Fibroblast of skin of left quadriceps (primary cell): ENCODE results near the gene ELMO2.

Source experiments
- DNase-seq, 2 experiments: peaks; one replicate each; pipeline ENCODE4 v3.0.0-alpha.2; 2013; ENCODE audit warnings: low read depth in 2 of 2

Gene ELMO2

GRCh38 chr20:46367967-46368901 is 38.2 kb downstream of the ELMO2 start:
- DNase-seq = no peak

GRCh38 chr20:46367234-46367633 is 39.2 kb downstream of the ELMO2 start:
- DNase-seq = no peak

DNA sequence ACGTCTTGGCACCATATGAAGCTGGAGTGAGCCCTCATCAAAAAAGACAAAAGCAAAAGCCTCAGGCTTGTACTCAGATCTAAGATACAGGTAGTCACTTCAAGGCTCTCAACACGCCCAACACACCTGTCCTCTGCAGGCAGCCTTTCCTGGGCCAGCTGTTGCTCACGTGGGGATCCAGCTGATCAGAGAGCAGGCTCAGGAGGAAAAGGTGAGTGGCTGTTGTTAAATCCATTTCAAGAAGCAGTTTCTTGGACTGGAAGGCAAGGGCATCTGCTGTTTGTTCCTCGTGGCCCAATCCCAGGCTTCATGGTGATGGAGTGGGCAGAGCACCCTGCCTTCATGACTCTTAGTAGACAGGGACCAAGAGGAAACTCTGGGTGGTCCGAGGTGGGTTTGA is 39.6 kb downstream of the ELMO2 start:
- DNase-seq = no peak

DNA sequence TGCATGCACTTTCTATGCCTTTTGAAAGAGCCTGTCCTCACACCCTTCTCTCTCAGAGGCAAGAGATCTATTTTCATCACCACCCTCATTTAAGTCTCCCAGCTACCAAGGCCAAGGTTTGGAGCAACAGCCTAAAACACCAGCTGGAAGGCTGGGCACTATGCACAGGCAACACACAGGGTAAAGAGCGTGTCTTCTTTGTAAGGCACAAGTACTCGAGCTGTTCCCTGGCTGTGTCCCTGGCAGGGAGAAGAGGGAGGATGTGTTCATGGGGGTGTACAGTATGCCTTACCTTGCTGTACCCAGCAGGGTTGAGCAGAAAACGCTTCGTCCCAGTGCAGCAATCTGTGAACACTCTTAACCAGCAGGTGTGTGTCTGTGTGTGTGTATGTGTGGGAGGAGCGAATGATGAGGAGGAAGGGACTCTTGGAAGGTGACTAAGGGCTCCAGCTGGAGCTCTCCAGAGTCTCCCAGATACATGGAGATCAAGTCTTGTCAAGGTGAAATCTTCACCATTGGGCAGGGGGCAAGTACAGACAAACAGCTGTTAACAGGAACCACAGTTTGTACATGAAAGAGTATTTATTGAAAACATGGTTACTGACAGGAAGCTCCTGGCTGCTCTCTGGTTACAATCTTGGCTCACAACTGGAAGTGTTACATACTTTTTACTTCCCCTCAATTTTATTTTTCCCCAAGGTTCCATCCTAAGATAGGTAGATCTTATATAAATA is 40.8 kb downstream of the ELMO2 start:
- no peak for DNase-seq

DNA sequence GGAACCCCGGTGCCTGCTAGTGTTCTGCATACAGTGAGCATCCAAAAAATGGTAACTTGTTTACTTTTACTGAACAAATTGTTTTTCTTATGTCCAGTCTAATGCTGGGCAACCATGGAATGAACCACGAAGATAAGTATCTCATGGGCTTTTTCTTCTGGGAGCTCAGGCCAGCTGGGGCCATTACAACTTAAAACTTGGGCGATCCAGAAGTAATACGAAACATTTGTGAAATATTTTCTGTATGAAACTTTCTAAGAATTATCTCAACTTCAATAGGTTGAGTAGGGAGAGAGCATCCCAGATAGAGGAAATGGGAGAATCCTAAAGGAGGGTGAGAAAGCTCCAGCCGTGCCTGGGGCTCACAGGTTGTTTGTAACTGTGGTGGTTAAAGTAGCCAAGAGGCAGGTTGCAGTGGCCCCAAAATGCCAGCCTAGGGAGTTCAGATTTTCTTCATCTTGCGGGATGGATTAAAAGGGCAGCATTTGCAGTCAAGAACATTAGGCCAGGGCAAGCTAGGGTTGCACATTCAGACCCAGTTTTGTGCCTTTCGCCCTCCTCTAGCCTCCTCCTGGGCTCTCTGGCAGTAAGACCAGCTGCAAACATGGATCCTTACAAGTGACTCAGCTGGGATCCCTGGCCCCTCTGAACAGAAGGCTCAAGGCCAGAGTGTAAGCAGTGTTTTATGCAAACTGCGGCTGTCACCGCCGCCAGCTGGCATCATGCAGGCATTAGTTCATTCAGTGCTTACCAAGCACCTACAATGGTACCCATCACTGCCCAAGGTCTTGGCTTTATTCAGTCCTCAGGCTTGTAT is 41.5 kb downstream of the ELMO2 start:
- no peak for DNase-seq

GRCh38 chr20:46363874-46364669 is 42.3 kb downstream of the ELMO2 start:
- DNase-seq = peak; percentile 66 to 68

GRCh38 chr20:46362921-46363867 is 43.2 kb downstream of the ELMO2 start:
- DNase-seq = no peak

DNA sequence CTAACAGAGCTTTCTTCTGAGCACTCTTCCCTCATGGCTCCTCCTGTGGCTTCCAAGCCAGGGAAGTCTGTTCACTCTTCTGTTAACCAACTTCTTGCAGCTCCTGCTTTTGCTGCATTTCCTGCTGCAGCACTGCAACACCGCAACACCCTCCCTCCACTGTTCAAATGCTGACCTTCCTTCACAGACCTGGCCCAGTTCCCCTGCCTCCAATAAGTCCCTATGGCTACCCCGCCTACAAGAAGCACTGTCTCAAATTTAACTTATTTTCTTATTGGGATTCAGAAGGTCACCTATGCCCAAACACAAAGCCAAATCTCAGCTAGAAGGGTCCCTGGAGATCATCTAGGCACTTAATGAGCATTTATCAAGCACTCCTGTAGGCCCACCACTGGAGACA is 44.6 kb downstream of the ELMO2 start:
- DNase-seq = no peak

GRCh38 chr20:46361381-46361780 is 45.0 kb downstream of the ELMO2 start:
- no peak for DNase-seq

GRCh38 chr20:46359233-46359751 is 47.1 kb downstream of the ELMO2 start:
- no peak for DNase-seq

GRCh38 chr20:46358346-46359058 is 47.9 kb downstream of the ELMO2 start:
- DNase-seq = no peak

DNA sequence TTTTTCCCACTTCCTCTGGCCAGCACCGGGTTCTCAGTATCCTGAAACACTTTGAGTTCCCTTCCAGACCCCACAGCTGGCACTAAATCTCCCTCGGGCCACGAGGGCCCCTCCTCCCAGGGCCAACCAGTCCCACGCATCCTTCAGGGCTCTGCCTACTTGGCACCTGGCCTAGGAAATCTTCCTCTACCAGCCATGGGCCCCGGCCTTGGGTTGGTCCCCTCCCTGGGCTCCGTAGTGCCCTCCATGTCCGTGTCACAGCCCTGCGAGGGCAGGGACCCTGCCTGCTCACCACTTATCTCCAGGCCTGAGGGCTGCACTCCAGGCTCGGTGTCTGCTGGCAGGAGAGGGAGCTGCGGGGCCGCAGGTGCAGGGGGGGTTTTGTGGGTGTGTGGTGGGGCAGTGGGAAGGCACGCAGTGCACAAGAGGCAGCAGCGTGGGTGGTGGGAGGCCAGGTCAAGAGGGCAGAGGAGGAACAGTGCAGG is 49.3 kb downstream of the ELMO2 start:
- DNase-seq = no peak

DNA sequence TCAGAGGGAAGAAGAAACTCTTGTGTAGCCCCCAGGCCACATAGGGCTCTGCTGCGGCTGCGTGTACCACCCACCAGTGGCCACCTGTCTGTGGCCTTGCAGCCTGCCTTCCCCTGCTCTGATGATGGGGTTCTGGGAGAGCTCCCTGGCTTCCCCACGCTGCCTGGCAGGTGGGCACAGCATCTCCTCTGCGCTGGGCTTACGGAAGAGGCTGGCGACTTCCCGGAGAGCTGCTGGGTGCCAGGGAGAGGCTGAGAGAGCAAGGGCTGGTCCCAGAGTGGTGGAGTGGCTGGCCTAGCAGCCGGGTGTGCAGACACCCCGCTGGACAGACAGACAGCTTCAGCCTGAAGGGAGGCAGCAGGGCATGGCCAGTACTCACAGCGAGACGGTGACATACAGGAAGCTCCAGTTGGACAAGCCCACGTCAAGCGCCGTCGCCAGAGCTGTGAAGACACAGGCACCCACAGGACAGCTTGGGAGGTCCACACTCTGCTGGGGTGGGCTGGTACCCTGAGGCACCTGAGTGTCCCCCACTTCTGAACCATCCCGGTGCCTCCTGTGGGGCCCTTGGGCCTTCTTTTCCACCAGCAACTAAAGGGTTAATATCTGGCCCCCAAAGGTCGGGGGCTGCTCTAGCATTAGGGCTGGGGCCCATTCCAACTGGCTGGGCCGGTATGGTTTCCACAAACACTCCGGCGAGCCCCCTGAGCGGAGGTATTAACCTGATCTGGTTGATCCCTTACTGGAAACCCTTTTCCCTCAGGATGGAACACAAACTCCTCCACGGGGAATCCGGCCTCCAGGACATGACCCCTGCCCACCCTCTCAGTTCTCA is 50.0 kb downstream of the ELMO2 start:
- DNase-seq = no peak

DNA sequence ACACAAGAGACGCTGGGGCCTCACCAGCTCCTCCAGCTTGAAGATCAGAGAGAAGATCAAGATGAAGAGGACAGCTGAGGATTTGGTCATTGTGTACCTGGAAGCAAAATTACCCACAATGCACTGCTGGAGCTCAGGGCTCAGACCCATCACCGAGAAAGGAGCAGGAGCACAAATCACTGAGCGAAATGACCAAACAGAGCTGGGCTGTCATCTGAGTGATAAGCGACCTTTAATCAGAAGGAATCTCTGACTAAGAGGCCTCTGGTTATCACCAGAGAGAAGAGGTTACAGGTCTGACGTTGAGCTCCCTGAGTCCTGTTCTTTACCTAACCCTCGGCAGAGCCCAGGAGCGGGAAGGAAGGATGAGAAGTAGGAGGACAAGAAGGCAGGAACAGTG is 50.6 kb downstream of the ELMO2 start:
- no peak for DNase-seq

GRCh38 chr20:46354920-46355654 is 51.3 kb downstream of the ELMO2 start:
- no peak for DNase-seq

DNA sequence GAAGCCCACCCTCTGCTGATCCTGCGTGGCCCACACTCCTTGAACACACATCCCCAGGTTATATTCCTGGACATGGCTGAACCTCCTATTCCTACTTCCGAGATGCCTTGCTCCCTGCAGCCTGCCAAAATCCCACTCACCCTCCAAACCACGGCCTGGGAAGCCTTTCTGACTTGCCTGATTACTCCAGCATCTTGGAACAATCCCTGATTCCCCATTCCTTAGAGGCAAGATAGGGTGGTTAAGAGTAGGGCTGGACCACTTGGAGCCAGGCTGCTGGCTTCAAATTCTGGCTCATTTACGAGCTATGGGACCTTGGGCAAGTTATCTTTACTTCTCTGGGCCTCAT is 52.2 kb downstream of the ELMO2 start:
- DNase-seq = no peak

DNA sequence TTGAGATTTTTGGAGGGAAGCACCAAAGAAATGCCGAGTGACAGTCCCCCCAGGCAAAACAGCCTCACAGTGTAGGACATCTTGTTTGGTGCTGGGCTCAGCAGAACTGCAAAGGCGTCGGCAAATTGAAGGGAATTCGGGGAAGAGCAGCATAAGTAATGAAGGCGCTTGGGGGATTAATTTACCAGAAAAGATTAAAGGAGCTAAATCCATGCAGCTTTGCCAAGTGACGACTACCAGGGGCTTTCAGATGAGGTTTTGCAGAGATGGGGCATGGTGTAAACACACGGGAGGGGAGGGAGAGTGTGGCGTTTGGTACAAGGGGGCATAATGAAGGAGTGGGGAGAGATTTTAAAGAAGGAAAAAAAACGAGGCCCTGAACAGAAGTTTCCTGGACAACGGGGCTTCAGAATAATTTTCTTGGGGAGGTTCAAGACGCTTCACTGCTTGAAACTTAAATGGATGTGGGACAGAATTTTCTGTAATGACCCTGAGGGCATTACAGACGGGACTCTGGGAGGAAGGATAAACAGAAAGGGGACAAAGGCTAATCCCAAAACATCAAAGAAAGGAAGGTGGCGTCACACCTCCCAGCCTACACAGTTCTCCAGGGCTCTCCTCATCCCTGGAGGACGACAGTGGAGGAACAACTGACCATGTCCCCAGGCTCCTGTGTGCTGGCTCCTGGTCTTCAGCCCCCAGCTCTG is 52.8 kb downstream of the ELMO2 start:
- DNase-seq = no peak
